ENCODE results near the gene MACROD2.

The MACROD2 gene

DNA sequence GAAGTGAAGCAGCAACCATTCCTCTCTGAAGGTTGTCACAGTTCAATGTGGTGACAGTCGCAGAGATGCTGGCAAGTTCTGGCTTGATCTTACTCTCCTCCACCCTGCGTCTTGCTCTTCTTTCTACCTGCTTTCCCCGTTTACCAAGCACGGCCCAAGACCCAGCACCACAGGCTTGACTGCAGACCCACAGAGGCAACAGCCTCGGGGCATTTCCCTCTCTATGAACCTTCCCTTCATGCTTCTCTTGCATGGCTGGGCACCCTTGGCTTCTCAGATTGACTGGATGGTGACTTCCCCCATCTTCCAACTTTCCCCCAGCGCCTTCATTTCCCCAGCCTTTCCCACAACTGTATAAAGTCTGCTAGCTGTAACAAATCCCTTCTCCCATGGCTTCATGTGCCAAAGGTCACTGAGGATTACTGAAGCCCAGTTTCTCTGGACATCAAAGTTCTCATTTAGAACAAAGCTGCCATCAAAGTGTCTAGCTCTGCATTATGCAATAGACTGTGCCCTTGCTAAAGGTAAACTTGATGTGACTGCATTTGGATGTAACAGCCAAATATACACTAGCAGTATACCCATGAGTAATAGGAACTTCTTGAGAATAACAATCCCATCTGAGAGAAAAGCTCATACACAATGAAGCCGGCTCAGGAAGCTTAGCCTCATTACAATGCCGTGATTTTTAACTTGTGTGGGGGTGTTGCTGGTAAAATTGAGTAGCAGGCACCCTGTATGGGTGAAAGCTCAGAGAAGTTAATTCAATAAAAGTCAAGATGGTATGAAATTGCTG is 1065.1 kb downstream of the MACROD2 start:
- no peak for TF ChIP-seq ZFX (IDR thresholded peaks at IDR 0.05)
- TF ChIP-seq, protein P1, sequence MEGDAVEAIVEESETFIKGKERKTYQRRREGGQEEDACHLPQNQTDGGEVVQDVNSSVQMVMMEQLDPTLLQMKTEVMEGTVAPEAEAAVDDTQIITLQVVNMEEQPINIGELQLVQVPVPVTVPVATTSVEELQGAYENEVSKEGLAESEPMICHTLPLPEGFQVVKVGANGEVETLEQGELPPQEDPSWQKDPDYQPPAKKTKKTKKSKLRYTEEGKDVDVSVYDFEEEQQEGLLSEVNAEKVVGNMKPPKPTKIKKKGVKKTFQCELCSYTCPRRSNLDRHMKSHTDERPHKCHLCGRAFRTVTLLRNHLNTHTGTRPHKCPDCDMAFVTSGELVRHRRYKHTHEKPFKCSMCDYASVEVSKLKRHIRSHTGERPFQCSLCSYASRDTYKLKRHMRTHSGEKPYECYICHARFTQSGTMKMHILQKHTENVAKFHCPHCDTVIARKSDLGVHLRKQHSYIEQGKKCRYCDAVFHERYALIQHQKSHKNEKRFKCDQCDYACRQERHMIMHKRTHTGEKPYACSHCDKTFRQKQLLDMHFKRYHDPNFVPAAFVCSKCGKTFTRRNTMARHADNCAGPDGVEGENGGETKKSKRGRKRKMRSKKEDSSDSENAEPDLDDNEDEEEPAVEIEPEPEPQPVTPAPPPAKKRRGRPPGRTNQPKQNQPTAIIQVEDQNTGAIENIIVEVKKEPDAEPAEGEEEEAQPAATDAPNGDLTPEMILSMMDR (conservative IDR thresholded peaks at IDR 0.05) = no peak
- no peak overlapping the region for H3K27ac ChIP-seq

DNA sequence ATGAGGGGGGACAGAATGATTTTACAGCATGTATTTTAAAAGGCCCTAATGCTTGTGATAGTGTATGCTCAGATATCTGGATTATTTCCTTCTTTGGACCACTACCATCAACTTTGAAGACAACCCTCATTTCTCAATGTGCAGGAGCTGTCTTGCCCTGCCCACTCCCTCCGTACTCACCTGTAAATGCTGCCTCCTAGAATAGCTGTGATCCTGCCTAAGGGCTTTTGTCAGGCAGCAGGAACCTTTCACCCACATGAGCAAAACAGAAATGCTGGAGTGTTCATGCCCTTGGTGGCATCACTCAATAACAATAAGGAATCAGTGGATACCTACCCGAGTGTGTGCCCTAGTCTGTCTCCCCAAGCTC is 1065.7 kb downstream of the MACROD2 start:
- no peak for TF ChIP-seq ZFX (IDR thresholded peaks at IDR 0.05)
- TF ChIP-seq, protein P1 (conservative IDR thresholded peaks at IDR 0.05) = no peak
- no peak overlapping the region for H3K27ac ChIP-seq

DNA sequence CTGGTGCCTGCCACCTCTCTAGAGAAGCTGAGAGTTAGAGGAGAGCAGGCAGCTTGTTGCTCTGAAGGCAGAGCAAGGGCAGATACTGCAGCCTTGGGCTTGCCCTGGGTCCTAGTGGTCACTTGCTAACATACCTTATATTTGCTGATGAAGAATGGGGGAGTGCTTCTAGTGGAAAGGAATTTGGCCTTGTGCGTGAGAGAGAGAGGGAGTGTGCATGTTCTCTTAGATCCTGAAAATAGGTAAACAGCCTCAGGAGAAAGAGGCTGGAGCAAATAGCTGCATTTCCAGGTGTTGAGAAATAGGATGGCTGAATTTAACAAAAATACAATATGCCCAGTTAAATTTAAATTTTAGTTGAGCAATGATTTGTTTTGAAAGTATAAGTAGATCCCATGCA is 1066.6 kb downstream of the MACROD2 start:
- TF ChIP-seq ZFX (IDR thresholded peaks at IDR 0.05) = no peak
- TF ChIP-seq, protein P1 (conservative IDR thresholded peaks at IDR 0.05) = no peak
- H3K27ac ChIP-seq = no peak overlapping the region

DNA sequence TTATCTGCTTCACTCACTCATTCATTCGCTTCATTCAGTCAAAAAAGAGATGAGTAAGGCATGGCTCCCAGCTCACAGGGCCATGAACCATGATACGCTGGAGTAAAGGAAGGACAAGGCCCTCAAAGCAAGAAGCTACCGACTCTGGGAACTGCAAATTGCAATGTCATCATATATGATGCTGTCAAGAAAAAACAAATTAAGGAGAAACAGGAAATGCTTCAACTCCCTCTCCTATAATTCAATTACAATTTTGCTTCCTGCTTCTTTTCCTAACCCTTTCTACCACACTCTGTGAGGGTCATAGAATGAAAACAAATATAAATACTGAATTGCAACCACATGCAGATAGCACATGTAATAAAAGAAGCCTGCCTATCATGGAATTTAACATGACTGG is 1067.8 kb downstream of the MACROD2 start:
- no peak overlapping the region for H3K27ac ChIP-seq
- TF ChIP-seq, protein P1 (conservative IDR thresholded peaks at IDR 0.05) = no peak
- no peak for TF ChIP-seq ZFX (IDR thresholded peaks at IDR 0.05)

DNA sequence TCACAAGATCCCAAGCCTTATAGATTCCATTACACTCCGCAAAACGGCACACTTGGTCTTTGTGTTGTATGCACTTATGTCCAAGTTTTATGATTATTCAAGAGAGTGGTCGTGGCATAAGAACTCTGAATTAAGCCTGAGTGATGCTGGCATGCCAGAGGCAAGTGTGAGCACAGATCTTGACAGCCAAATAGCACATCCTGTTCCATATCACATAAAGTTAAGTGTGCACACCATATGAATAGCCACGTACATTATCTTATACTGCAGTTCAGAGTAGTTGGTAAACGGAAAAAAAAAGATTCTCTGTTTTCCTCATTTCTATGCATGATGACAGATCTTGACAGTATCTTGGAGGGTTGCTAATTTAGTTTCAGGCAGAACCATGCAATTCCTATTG is 1069.4 kb downstream of the MACROD2 start:
- TF ChIP-seq ZFX (IDR thresholded peaks at IDR 0.05) = no peak
- TF ChIP-seq, protein P1 (conservative IDR thresholded peaks at IDR 0.05) = no peak

DNA sequence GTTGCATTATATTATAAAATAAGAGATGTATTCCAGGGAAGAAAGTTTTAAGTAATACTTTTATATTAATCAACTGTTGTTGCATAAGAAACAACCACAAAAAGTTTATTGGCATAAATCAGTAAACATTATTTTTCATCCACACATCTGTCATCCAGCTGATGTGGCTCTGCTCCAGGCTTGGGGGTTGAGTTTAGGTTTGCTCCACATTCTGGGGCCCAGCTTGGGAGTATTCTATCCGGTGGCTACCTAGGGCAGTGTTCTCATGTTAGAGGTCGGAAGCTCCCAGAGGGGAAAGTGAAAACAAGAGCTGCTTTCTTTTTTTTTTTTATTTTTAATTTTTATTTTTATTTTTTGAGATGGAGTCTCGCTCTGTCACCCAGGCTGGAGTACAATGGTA is 1070.5 kb downstream of the MACROD2 start:
- no peak for TF ChIP-seq ZFX (IDR thresholded peaks at IDR 0.05)
- TF ChIP-seq, protein P1 (conservative IDR thresholded peaks at IDR 0.05) = no peak
- H3K27ac ChIP-seq = no peak overlapping the region

More for the DNA sequence above, 1069.4 kb downstream of the MACROD2 start:
- no peak overlapping the region for H3K27ac ChIP-seq

DNA sequence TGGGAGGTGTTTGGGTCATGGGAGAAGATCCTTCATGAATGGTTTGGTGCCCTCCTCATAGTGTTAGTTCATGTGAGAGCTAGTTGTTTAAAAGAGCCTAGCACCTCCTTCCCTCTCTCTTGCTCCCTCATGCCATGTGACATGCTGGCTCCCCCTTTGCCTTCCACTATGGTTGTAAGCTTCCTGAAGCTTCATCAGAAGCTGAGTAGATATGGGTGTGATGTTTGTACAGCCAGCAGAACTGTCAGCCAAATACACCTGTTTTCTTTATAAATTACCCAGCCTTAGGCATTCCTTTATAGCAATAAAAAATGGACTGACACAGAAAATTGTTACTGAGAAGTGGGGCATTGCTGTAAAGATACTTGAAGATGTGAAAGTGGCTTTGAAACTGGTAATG is 1073.2 kb downstream of the MACROD2 start:
- TF ChIP-seq ZFX (IDR thresholded peaks at IDR 0.05) = no peak
- TF ChIP-seq, protein P1 (conservative IDR thresholded peaks at IDR 0.05) = no peak
- H3K27ac ChIP-seq = no peak overlapping the region
